GOT3 (cell line): ENCODE measurements around the gene KIF6.

Source experiments
- DNase-seq: peaks from one replicate; lab custom pipeline; 2025; ENCODE audit warnings: mixed read lengths; lab: John Stamatoyannopoulos, UW

The KIF6 gene

DNA sequence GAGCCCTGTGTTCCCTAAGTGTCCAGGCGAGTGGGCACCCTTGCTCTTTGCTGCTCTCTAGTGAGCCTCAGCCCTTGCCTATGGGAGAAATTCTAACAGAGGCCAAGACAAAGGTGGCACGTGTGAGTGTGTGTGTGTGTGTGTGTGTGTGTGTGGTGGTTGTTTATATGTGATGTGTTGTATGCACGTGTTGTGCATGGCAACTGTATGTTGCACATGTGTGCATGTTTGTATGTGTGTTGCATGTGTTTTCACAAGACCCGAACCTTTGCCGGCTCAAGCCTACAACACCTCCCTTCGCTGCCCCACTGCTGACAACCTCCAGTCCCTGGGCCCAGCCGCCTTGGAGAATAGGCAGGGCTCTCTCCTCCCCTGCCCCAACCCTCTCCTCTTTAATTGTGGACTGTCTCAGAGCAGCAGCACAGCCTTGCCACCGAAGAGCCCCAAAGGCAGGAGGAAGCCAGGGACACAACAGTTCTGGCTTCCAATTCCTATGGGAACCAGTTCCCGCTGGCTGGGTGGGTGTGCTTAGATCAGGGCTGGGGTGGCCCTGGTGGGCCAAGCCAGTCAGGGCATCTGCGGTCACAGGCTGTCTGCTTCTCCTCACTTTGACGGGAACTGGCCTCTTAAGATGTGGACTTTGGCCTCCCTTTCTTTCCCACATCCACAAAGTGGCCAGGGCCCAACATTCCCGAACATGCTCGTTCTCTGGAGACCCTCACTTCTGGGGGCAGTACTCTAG, 405.4 kb downstream of the KIF6 start:
- DNase-seq = no peak

DNA sequence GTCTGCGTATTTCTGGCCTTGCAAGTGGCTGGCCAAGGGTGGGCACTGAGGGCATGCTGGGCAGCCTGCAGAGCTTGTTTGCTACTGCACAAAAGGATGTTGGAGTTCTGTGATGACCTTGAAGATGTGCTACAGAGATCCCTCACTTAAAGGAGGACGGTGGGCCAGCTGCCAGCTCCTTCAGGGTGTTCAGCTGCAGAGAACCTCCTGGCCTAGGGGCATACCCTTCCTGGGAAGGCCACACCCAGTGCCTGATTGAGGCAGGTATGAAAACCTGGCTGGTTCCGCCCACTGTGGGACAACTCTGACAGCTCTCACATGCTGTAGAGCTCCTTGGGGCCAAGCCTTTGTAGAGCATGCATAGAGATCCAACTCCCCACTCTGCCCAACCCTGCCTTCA, 408.0 kb downstream of the KIF6 start:
- no peak for DNase-seq

DNA sequence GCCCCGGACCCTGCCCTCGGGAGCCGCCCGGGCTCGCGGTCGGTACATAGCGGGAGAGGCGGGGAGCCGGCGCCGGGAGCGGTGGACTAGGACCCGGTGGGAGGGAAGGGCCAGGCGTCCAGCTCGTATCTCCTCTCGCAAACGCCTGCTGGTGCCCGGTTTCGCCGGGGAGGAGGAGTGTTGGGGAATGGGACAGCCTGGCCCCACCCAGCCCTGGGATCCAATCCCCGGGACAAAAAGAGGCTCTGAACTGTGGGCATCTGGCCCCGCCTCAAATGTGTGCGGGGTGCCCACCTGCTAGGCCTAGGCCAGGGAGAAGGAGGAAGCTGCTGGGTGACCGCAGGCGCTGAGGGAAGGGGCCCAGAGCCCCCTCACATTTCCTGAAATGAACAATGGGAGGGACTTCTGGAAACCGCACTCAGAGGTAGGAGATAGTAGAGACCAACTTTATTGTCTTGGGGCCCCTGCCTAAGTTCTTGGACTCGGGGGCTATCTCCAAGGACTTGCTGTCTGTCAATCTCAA, 410.9 kb downstream of the KIF6 start, which contains the start of gene KCNK17:
Gene KCNK17, minus strand, starts transcription at position 147 of the 523 bp plus-strand sequence. Its CDS starts 99 bp downstream, at position 48.
- no peak for DNase-seq

DNA sequence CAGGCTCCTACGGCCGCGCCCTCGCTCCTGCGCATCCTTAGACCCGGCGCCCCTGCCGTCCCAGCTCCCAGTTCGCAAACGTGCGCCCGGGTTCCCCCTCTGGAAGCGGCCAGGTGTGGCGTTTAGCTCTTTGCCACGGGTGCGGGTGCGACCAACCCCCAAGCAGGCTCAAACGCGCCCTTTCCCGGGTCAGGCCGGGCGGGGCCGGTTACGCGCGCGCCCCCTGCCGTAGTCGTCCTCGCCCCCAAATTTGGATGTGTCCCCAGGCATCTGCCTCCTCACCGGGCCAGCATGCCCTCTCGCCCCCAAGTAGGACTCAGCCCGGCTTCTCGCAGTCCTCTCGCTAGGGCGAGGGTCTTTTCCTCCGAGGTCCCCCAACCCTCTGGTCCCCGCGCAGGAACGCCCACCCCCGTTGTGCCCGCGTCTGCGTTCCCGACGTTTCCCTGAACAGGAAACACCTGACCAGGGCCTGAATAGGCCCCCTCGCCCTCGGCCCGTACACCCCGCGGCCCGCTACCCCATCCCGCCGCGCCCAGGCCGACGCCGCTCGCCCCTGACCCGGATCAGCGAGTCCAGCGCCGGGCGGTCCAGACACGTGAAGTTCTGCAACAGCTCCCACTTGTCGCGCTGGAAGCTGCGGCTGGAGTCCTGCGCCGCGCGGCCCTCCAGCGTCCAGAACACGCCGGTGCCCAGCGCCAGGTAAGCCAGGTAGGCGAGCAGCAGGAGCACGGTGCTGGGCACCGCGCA, 411.5 kb downstream of the KIF6 start:
- no peak for DNase-seq

DNA sequence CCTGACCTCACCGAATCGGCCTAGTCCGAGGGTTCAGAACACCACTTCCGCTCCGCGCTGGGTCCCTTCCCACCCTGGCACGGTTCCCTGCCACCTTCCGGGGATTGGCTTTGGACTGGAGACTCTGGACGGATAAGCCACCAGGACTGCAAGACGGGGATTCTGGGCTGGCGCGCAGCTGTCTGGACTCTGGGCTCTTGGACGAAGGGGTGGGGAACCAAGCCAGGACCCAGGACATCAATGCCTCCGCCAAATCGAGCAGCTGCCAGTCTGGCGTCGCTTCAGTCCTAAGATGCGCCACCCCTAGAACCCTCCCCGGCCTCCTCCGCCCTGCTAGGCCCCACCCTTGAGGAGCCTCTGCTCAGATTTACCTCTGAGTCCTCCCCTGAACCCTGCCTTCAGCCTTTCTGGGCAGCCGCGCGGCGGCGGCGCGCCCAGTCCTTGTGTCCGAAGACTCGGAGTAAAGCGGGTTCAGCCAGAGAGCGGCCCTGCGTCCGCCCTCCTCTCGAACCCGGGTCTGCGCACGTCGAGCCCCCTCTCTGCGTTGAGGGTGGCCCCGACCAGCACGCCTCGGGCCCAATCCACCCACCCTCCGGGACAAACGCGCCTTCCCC, 412.2 kb downstream of the KIF6 start:
- no peak for DNase-seq

DNA sequence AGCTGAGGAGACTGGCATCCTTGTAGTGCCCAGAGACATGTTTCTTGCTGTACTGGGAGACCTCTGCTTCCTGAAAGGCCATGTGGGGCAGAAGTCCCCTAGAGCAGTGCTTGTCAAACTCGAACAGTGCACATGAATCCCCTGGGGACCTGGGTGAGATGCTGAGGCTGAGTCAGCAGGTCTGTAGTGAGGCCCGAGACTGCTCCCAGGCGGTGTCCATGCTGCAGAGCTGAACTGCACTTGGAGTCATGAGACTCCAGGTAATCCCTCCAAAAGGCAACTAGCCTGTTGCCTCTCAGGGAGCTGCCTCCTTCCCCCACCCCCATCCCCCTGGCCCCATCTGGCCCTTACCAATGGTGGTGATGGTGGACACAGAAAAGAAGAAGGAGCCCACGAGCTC, 414.7 kb downstream of the KIF6 start:
- no peak for DNase-seq

DNA sequence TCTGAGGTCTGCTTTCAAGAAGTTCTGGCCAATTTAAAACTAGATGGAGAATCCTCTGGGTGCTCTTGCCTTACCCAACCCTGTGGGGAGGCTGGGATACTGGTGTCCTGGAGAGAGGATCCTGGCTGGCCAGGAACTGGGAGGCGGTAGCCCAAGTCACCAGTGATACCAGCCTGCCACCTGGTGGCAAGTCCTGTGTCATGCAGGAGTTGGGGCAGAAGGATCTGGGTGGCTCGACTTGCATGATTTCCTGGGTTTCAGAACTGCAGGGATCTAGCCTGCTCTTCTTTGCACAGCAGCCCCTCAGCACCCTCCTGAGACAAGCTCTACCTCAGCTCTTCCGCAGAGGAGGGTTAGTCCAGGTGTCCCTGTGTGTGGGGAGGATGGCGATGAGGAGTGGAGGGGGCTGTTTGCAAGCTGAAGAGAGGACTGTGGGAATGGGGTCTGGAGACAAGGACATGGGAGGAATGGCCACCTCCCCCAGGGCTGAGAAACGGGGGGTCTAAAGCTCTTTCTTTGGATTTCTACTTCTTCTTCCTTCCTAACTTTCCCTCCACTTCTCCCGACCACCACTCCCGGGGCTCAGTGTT, 415.2 kb downstream of the KIF6 start:
- peak; percentile 20 for DNase-seq

DNA sequence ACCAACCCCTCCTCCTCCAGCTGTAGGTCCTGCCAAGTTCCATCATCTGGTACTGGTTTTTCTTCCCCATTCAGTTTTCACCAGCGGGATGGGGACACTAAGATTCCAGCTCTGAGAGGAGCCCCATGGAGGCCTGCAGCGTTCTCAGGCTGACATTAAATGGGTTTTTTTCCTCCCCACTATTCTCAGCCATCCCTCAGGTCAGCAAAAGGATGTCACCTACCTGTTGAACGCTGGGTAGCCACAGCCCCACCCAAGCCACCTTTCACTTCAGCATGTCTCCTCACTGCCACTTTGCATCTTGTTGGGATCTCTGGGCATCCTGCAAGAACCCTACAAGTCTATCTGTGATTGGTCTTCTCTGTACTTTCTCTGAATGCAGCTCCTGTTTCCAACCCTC, 417.7 kb downstream of the KIF6 start:
- DNase-seq = no peak

DNA sequence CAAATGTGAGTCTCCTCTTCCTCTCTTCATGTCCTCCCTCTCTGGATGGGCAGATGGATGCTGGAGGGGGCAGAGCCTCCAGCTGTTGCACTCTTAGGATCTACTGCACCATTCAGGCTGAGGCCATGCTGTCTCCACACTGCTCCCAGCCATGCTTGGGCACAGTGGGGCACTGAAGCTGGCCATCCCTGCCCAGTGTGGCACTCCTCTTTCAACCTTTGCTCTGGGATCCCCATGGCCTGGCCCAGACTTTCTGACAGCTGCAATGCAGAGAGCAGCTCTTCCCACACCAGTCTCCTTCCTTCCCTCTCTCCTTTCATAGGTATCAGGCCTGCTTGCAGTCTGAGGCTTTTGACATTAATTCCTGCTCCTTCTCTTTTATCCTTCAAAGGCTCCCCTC, 420.3 kb downstream of the KIF6 start:
- no peak for DNase-seq

DNA sequence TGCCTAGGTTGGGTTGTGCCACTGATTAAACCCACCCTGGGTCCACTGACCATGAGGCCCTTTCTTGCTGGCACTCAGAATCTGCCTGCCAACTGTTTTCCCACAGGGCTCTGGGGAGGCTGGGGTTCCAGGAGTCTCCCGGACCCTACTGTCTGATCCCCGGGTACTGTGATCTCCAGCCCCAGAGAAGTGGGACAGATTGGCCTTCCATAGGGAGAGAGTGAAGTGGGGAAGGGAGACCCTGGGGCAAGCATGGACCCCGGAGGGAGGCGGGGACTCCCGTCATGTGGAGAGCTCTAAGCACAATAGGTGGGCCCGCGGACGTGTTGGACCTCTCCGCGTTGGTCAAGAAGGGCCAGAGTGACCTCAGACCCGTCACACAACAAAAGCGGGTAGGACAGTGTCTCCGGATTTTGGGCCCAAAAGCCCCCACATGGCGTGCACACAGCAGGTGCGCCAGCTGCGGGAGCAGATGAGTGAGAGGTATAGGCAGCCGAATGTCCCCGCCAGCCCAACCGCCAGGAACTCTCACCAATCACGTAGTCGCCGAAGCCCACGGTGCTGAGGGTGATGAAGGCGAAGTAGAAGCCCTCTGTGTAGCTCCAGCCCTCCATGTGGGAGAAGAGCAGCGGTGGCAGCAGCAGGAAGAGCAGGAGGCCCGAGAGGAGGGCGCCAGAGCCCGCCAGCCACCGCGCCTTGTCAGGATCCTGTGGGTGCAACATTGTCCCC, 421.6 kb downstream of the KIF6 start:
- DNase-seq = no peak

DNA sequence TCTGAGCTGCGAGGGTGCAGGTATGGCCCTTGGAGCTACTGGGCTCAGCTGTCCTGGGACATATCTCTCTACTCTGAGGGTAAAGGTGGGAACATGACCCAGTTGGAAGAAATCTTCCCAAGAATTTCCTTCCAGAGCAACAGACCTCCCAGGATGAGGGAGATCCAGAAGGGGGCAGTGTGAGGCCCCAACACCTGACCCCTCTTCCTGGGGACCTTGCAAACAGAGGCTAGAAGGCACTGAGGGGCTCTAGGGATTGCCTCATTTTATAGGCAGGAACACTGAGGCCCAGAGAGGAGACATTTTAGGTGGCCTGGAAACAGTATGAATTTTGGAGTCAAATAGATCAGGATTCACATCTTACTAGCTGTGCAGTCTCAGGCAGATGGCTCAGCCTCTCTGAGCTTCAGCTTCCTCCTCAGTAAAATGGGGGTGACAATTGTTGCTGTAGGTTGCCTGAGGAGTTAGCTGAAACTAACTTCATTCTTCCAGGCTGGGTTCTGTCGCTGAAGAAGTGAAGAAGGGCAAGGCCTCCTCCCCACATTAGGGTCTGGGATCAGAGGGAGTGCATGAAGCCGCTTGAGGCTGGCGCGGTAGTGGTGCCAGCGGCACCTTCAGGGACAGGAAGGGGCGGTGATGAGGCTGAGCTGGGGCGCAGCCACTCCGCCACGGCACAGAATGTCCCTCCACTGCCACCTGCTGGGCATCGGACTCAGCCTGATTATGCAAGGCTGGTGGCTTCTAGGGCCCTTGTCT, 422.4 kb downstream of the KIF6 start:
- peak; percentile 20 for DNase-seq

DNA sequence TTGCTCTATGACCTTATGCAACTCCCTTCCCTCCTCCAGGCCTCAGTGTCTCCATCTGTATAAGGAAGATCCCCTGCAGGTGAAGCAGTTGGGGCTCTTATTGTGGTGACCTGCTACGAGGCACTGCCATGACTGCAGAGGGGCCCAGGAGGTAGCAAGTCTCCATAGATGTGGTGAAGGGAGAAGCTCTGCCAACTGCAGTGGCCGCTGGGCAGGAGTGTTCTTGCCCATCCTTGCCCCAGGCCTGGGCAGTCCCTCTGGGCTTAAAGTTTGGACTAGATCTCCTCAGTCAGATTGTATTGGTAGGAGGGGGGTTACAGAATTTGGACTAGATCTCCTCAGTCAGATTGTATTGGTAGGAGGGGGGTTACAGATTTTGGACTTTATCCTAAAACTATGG, 423.2 kb downstream of the KIF6 start:
- DNase-seq = no peak

DNA sequence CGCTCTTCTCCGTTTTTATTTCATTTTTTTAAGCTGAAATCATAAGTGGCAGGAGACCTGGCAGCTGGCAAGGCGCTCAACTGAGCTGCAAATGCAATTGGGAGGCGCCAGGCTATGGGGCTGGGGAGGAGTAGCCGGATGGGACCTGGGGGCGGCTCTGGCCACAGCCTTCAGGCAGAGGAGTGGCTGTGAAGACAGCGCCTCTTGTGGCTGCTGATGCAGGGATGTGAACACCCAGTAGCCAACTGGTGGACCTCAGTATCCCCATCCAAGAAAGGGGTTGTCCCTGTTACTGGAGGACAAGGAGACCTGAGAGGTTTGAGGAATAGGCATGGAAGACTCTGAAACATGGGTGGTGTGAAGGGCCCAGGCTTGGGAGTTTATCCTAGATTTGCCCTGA, 423.6 kb downstream of the KIF6 start:
- no peak for DNase-seq

DNA sequence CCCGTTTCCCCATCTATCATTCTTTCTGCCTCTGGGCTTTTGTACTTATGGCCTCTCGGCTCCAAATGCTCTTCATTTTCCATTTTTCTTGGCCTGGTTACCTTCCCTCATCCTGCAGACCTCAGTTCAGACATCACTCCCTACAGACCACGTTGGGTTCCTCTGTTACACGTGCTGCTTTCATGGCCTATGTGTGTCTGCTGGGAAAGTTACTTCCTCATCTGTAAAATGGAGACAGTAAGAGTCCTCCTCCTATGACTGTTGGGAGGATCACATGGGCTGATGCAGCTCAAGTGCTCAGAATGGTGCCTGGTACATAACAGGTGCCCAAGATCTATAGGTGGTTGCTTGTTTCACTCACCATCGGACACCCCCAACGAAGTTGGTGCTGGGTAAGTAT, 424.5 kb downstream of the KIF6 start:
- DNase-seq = no peak

DNA sequence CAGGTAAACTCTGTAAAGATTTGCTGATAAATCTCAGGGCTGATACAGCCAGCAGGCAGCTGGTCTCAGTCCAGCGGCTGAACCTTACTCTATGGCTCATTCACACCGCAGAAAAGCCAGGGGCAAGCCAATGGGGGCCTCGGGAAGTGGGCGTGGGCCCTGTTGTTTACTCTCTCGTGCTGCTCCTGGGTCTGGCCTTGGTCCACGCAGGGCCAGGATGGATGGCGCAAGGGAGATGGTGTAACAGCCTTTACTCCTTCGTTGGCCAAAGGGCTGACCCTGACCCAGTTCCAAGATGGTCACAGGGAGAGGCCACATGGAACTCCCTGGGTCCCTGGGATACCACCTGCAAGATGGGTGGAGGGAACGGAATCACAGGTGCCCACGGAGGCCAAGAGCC, 427.1 kb downstream of the KIF6 start:
- no peak for DNase-seq

DNA sequence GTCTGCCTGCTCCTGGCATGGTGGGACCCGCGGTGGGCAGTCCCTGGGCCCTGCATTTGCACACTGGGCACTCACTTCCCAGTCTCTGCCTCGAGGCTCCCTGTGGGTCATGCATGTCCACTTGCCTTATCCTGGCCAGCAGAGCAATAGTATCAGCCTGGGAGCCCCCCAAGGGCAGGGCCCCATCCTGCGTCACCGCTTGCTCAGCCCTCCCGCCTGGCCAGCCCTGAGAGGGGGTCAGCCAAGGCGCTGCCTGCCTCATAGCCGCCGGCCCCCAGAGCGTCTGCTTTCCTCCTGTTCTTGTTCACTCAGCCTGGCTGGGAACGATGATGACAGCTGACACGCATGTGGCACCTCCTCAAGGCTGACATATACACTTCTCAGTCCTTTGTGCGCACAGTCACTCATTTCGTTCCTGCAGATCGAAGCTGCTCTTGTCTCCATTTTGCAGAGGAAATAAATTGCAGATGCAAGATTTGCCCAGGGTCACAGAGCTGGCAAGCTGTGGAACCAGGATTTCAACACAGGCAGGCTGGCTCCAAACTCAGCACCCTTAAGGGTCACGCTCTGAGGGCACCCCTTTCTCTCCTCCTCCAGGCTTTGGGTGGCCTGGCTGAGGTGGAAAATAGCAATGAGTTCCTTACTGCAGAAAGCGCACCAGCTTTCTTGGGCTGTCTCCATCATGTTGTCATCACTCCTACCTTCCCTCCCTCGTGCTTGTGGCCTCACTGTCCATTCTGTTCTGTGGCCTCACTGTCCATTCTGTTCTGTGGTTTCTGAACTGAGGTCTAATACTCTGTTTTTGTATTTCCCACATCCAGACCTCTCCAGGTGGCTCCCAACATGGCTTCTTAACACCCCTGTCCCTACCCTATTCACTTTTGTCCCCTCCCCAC, 428.2 kb downstream of the KIF6 start:
- DNase-seq = no peak

DNA sequence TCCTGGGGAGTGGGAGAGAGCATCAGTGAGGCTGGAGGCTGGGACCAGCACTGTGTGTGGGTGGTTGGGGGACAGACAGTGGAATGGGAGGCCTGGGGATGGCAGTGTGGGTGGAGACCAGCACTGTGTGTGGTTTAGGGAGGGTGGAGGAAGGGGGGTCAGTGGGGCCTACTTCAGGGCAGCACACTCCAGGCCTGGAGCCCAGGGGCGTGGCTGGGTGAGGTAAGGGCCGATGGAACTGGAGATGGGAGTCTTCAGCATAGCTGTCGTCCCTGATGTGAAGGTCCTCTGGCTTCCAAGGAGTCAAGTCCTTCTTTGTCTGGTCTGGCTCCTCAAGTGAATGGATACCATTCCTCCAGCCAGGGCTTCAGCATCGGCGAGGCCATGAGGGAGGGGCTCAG, 429.6 kb downstream of the KIF6 start:
- no peak for DNase-seq

DNA sequence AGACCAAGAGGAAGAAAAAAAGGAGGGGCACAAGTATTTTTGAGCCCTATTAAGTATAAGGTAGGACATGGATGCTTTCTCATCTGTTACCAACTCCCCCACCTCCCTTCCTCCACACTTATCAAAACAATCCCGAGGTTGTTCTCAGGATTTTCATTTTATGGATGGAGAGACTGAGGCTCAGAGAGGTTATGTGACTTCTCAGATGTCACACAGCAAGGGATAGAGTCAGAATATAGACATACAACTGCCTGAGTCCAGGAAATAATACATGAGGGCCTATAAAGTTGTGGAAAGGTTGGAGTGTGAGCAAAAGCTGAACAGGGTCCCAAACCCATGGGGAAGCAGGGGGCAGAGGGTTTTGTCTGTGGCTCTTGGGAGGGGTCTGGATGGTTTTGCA, 430.3 kb downstream of the KIF6 start:
- DNase-seq = no peak

DNA sequence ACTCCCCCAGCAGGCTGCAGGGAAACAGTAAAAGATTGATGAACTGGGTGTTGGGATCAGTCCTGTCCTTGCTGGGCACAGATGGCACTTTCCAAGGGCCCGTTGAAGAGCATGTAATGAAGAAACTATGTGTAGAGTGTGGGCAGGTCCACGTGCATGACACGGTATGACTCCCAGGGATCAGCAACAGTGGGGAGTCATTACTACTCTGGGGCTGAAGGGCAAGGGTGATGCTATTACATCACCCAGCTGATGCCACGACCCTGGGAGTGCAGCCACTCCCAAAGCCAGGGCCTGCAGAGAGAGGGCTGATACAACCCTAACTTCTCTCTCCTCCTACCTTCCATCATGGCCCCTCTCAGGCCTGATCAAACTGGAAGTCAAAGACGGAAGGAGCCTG, 431.1 kb downstream of the KIF6 start:
- no peak for DNase-seq

DNA sequence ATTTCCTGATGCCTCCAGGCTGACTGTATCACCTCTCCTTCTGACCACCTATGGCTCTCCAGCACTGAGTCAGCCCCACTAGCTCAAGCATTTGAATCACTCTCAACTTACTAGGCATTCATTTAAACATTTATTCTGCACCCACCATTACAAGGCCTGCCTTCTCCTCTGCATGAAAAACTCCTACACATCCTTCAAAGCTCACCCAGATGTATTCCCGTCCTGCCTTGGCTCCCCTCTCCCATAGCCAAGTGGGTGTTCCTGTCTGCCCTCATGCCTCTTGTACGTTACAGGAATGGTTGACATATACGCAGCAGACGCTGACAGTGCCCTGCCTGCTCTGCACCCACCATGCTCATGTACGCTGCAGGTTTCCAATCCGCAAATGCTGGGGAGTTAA, 432.6 kb downstream of the KIF6 start:
- DNase-seq = no peak
